ENCODE measurements around the gene PAK2.

DNA sequence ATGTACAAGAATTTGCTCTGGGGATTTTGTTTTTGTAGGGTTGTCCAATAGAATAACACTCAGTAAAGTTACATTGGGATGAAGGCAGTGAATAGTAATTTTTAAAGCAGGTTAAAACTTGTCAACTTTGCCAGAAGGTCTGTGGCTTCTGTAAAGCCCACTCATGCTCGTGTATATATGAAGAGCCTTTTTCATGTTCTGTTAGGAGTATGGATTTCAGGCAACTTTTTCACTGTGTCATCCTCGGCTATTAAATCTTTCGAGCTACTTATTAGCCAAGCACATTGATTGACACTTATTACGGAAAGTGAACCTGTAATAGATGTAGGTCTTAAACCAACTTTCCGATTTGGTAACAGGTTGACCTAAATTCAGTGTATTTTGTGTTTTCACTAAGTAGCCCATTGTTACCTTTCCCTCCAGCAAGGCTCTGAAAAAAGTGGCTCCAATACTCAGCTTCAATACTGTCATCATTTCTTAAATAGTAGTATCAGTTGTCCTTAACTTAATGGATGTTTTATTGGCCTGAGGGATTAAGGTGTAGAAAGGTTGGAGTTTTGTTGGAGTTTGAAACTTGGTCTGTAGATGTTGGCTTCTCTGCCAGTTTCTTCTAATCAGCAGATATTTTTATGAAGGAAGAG is 1.7 kb downstream of the PAK2 start:
- TF ChIP-seq POLR2A (IDR thresholded peaks at IDR 0.05) (no peak), POLR2AphosphoS5 (IDR thresholded peaks at IDR 0.05) (no peak)
- TF ChIP-seq, protein P1, sequence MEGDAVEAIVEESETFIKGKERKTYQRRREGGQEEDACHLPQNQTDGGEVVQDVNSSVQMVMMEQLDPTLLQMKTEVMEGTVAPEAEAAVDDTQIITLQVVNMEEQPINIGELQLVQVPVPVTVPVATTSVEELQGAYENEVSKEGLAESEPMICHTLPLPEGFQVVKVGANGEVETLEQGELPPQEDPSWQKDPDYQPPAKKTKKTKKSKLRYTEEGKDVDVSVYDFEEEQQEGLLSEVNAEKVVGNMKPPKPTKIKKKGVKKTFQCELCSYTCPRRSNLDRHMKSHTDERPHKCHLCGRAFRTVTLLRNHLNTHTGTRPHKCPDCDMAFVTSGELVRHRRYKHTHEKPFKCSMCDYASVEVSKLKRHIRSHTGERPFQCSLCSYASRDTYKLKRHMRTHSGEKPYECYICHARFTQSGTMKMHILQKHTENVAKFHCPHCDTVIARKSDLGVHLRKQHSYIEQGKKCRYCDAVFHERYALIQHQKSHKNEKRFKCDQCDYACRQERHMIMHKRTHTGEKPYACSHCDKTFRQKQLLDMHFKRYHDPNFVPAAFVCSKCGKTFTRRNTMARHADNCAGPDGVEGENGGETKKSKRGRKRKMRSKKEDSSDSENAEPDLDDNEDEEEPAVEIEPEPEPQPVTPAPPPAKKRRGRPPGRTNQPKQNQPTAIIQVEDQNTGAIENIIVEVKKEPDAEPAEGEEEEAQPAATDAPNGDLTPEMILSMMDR (IDR thresholded peaks at IDR 0.05), result no peak
